AG04449 (cell line): ENCODE results near the gene RIOK3.

Experiments
- CTCF ChIA-PET: fragments of 350-600 bp; formaldehyde crosslinking; extraction: SDS; loops from one replicate; lab custom pipeline; 2021; ENCODE audit warnings: antibody characterized with exemption; lab: Yijun Ruan, JAX
- POLR2A ChIA-PET: fragments of 400-600, 350-600 bp; formaldehyde crosslinking; extraction: SDS; loops from one replicate; lab custom pipeline; 2020; ENCODE audit warnings: antibody characterized with exemption, inconsistent platforms; lab: Yijun Ruan, JAX
- DNase-seq: peaks from one replicate; pipeline ENCODE4 v3.0.0-alpha.2; 2010; ENCODE audit warnings: low read depth, low spot score
- H3K4me3 ChIP-seq: 2 replicates; pipeline ENCODE4 v1.5.1; 2011; ENCODE audit warnings: low read depth, mild to moderate bottlenecking, control low read depth, low read length
- TF ChIP-seq, protein P1 (sequence below): IDR thresholded peaks from one replicate; pipeline ENCODE4 v1.5.1; 2011; ENCODE audit warnings: mild to moderate bottlenecking, moderate library complexity, low read length, control low read depth, inconsistent platforms; ENCODE audit not compliant: insufficient read depth; ENCODE audit errors: missing control alignments

Gene RIOK3

DNA sequence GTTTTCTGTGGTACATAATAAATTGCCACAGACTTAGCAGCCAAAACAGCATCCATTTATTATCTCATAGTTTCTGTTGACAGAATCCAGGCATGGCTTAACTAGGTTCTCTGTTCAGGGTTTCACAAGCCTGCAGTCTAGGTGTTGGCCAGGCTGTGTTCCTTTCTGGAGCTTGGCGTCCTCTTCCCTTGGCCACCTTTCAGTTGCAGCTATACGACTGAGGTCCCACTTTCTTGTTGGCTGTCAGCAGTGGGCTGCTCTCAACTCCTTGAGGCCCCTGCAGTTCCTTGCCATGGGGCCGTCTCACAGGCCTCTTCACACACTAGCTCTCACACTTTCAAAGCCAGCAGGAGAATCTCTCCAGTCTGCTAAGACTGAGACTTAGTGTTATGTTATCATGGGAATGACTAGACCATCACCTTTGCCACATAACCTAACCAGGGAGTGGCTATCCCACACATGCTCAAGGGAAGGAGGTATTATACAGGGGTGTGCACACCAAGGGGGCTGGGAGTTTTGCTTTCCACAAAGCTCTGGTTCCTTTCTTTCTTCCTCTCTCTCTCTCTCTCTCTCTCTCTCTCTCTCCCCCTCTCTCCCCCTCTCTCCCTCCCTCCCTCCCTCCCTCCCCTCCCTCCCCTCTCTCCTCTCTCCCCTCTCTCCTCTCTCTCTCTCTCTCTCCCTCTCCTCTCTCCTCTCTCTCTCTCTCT, 15.8 kb downstream of the RIOK3 start:
- TF ChIP-seq, protein P1, sequence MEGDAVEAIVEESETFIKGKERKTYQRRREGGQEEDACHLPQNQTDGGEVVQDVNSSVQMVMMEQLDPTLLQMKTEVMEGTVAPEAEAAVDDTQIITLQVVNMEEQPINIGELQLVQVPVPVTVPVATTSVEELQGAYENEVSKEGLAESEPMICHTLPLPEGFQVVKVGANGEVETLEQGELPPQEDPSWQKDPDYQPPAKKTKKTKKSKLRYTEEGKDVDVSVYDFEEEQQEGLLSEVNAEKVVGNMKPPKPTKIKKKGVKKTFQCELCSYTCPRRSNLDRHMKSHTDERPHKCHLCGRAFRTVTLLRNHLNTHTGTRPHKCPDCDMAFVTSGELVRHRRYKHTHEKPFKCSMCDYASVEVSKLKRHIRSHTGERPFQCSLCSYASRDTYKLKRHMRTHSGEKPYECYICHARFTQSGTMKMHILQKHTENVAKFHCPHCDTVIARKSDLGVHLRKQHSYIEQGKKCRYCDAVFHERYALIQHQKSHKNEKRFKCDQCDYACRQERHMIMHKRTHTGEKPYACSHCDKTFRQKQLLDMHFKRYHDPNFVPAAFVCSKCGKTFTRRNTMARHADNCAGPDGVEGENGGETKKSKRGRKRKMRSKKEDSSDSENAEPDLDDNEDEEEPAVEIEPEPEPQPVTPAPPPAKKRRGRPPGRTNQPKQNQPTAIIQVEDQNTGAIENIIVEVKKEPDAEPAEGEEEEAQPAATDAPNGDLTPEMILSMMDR: no peak
- DNase-seq: no peak
- POLR2A ChIA-PET: no interaction called here
- CTCF ChIA-PET: interaction anchor here (0.6 to 1.5 kb wide), 4 partner anchors 9 to 120 kb away, joined by 3 to 4 read pairs (median 3); no protein-coding TSS in a partner anchor
- no peak overlapping the region for H3K4me3 ChIP-seq

DNA sequence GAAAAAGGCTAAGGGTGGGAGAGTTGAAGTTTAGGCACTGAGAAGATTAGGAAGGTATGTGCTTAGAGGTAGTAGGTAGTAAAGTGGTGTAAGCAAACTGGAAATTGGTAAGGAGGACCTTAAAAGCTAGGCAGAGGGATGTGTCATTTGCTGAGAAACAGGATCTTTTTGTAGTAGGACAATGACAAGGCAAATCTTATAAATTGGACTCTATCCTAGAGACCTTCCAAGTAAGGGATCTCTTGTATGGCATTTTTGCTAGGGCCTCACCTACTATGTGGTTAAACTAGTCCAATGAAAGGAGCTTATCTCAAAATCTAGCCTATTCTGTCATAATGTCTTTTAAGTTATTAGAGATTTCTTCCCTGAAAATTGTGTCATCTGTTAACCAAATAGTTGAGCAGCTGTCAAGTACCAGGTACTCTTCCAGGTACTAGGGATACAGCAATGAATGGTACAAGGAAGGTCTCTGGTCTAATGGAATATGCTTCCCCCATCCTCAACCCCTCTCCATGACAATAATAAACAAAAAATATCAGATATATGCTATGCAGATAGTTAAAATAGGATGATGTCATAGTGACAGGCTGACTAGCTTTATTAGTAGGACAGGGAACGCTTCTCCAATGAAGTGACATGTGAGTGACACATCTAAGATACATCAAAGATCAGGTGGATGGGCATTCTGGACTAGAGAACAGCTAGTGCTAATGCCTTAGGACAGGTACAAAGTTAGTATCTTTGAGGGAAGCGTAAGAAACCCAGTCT, 17.7 kb downstream of the RIOK3 start:
- no peak for DNase-seq
- no peak overlapping the region for H3K4me3 ChIP-seq
- CTCF ChIA-PET: interaction anchor here (0.6 to 1.8 kb wide), 5 partner anchors 9 to 28 kb away, joined by 3 to 8 read pairs (median 4); no protein-coding TSS in a partner anchor
- TF ChIP-seq, protein P1: no peak
- POLR2A ChIA-PET: no interaction called here

DNA sequence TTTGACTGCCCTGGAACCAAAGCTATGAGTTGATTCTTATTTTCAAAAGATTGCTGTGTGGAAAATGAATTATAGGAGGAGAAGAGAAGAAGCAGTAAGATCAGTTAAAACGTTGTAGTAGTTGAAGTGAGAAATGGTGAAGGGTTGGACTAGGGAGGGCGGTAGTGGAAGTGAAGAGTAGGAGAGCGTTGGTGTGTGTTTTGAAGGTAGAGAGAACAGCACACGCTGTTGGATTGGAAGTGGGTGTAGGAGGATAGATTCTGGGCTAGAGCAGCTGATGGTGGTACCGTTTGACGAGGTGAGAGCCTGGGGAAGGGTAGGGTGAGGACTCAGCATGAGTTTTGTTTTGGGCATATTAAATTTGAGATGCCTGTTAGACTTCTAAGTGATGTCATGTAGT, 18.4 kb downstream of the RIOK3 start:
- TF ChIP-seq, protein P1: no peak
- H3K4me3 ChIP-seq: no peak overlapping the region
- DNase-seq: no peak
- ChIA-PET CTCF (interaction anchor here (0.6 to 1.8 kb wide), 4 partner anchors 11 to 27 kb away, joined by 3 to 8 read pairs (median 4); no protein-coding TSS in a partner anchor), POLR2A (no interaction called here)

DNA sequence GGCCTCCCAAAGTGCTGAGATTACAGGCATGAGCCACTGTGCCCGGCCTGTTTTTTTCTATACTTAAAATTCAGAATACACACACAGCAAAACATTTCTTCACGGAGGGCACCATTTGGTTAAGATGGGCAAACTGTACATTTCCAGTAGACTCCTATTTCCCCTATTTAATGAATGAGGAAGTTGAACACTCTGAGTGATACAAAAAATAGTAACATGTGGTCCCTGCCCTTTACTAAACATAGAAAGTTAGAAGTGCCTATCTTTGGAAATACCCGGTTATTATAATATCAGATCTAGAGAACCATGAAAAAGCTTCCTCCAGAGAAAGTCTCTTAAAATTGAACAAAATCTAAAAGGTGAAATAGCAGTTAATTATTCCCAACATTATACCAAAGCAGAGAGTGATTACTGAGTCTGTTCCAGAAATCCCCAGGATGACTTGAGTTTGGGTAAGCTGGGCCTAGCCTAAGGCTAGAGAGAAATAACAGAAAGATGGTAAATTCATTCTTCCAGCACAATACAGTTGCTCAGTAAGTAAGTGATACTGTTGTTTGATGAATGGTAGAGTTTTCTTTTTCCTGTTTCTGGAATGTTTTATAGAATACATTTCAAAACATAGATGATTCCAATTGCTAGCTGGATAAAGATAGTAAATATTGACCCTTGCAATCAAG, 26.9 kb downstream of the RIOK3 start:
- CTCF ChIA-PET: interaction anchor here (1.4 kb wide), 1 partner anchor 12 kb away, joined by 4 read pairs; no protein-coding TSS in a partner anchor
- POLR2A ChIA-PET: no interaction called here
- no peak for DNase-seq
- H3K4me3 ChIP-seq: no peak overlapping the region
- TF ChIP-seq, protein P1: no peak

DNA sequence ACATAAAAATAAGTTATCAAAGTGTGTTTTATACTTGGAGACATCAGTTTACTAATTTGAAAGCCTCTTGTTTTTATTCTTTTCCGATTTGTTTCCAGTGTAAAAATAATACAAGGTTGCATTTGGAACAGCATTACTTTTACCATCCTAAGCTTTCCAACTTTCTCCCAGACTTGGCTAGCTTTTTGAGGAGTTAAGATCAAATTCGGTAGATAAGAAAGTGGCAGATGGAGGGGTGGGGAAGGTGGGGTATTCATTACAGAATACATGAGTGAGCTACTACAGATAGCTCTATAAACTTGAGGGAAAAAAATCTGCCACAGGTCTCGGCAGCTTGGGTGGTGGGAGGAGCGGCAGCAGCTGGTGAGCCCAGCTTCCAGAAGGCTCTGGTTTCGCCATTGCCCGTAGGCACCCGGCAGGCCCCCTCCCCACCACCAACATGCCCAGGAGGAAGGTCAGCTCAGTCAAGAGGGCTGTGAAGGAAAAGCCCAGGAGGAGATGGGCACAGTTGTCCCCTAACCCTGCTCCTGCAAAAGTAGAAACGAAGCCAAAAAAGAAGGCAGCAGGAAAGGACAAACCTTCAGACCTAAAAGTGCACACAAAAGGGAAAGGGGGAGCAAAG, 31.6 kb downstream of the RIOK3 start:
- CTCF ChIA-PET: interaction anchor here (0.7 to 6.3 kb wide), 3 partner anchors 13 to 280 kb away, joined by 3 to 53 read pairs (median 3); no protein-coding TSS in a partner anchor
- TF ChIP-seq, protein P1: no peak
- no peak overlapping the region for H3K4me3 ChIP-seq
- no peak for DNase-seq
- POLR2A ChIA-PET: no interaction called here
